BE2C (cell line): ENCODE results near the gene LRRC37B. TPM values are rescaled to one million over a fixed set of nuclear protein-coding genes. Genes with fewer than 3 reads are reported as not detected.
"Not testable (repeated sequence)": the region's sequence is repeated elsewhere in the genome, so short reads cannot be mapped to it uniquely, and the experiment has no call there.

Experiments used
- DNase-seq: peaks from one replicate; pipeline ENCODE4 v3.0.0-alpha.2; 2020
- H3K27me3 ChIP-seq: fragments of 250-450 bp; sonication (Bioruptor Pico); 2 replicates; pipeline ENCODE4 v1.5.1; 2020; ENCODE audit warnings: mild to moderate bottlenecking
- H3K36me3 ChIP-seq: fragments of 250-450 bp; sonication (Bioruptor Pico); 2 replicates; pipeline ENCODE4 v1.5.1; 2020; ENCODE audit warnings: mild to moderate bottlenecking
- H3K4me1 ChIP-seq: fragments of 250-450 bp; sonication (Bioruptor Pico); 2 replicates; pipeline ENCODE4 v1.5.1; 2020
- H3K4me3 ChIP-seq: 2 replicates; pipeline ENCODE4 v1.5.1; 2011; ENCODE audit warnings: low read depth, low read length
- H3K9me3 ChIP-seq: fragments of 250-450 bp; sonication (Bioruptor Pico); 2 replicates; pipeline ENCODE4 v1.5.1; 2020
- CTCF ChIP-seq: IDR thresholded peaks from 2 replicates; pipeline ENCODE4 v1.5.1; 2012; ENCODE audit warnings: mild to moderate bottlenecking, low read depth, low read length
- polyA plus RNA-seq: library from polyadenylated mRNA; unstranded; fragments of >200 nt; gene quantifications from one replicate; pipeline ENCODE4 v1.2.1, GENCODE V29; 2012; ENCODE audit warnings: low read depth, missing spikeins; ENCODE audit not compliant: insufficient read length, insufficient read depth

The LRRC37B gene
- polyA plus RNA-seq, result 6.3 TPM

- peak; percentile 57 for TF ChIP-seq CTCF
- no peaks in the 10 kb centered on the region for H3K36me3 ChIP-seq
- H3K9me3 ChIP-seq, result no peaks in the 10 kb centered on the region
- H3K27me3 ChIP-seq, result no peaks in the 10 kb centered on the region
- H3K4me3 ChIP-seq, result peak within 1 kb of the TSS; percentile 81
- H3K4me1 ChIP-seq, result no peaks in the 10 kb centered on the region
- peak; percentile 79 for DNase-seq
Measured at GRCh38 chr17:32006957-32007462, at the start of gene LRRC37B. Gene LRRC37B (plus strand): TSS chr17:32007383. CDS start chr17:32021393, 14,010 bp downstream.

- H3K36me3 ChIP-seq, DNase-seq: not testable (repeated sequence)
Measured at GRCh38 chr17:31964131-31964530, 43.1 kb upstream of the LRRC37B start.

GRCh38 chr17:31967648-31968047 is 39.5 kb upstream of the LRRC37B start:
- Histone ChIP-seq H3K4me1 (no peaks in the 10 kb centered on the region), H3K36me3 (no peaks in the 10 kb centered on the region), H3K27me3 (no peaks in the 10 kb centered on the region), H3K9me3 (no peaks in the 10 kb centered on the region), H3K4me3 (no peak overlapping the region)
- DNase-seq, result no peak
- no peak for TF ChIP-seq CTCF

More at GRCh38 chr17:31964131-31964530, 43.1 kb upstream of the LRRC37B start:
- H3K27me3 ChIP-seq, H3K4me3 ChIP-seq, H3K4me1 ChIP-seq, H3K9me3 ChIP-seq: not testable (repeated sequence)

GRCh38 chr17:31970416-31970815 is 36.8 kb upstream of the LRRC37B start:
- H3K27me3 ChIP-seq, H3K9me3 ChIP-seq, DNase-seq, H3K36me3 ChIP-seq, H3K4me1 ChIP-seq, H3K4me3 ChIP-seq: not testable (repeated sequence)

GRCh38 chr17:31974269-31975071 is 32.7 kb upstream of the LRRC37B start:
- H3K36me3 ChIP-seq, H3K27me3 ChIP-seq, H3K4me3 ChIP-seq, H3K9me3 ChIP-seq, H3K4me1 ChIP-seq, DNase-seq: not testable (repeated sequence)

GRCh38 chr17:31975391-31975790 is 31.8 kb upstream of the LRRC37B start:
- H3K4me1 ChIP-seq, H3K27me3 ChIP-seq, H3K36me3 ChIP-seq, H3K4me3 ChIP-seq, H3K9me3 ChIP-seq, DNase-seq: not testable (repeated sequence)

- H3K9me3 ChIP-seq, H3K4me1 ChIP-seq: not testable (repeated sequence)
- H3K36me3 ChIP-seq, result peaks cover 11% of the 10 kb centered on the region
Measured at GRCh38 chr17:31991821-31992220, 15.4 kb upstream of the LRRC37B start.

GRCh38 chr17:31997005-31997404 is 10.2 kb upstream of the LRRC37B start:
- DNase-seq, result no peak
- no peak for TF ChIP-seq CTCF

More at GRCh38 chr17:31991821-31992220, 15.4 kb upstream of the LRRC37B start:
- H3K4me3 ChIP-seq, H3K27me3 ChIP-seq, DNase-seq: not testable (repeated sequence)

More at GRCh38 chr17:31997005-31997404, 10.2 kb upstream of the LRRC37B start:
- H3K4me3 ChIP-seq, result no peak overlapping the region
- peaks cover 12% of the 10 kb centered on the region for H3K36me3 ChIP-seq
- H3K4me1 ChIP-seq, result no peaks in the 10 kb centered on the region
- no peaks in the 10 kb centered on the region for H3K9me3 ChIP-seq
- no peaks in the 10 kb centered on the region for H3K27me3 ChIP-seq
